HCT116 (cell line): ENCODE data around the gene PDE4D.

Experiments
- CEBPB ChIP-seq: IDR thresholded peaks from 2 replicates; pipeline ENCODE4 v1.6.1; 2012; ENCODE audit warnings: low read depth
- ELF1 ChIP-seq: IDR thresholded peaks from 2 replicates; pipeline ENCODE4 v1.6.1; 2012; ENCODE audit warnings: low read depth, borderline replicate concordance
- EZH2 ChIP-seq: fragments of 200-600 bp; sonication (generic); IDR thresholded peaks from 2 replicates; pipeline ENCODE4 v1.6.1; 2017; ENCODE audit warnings: antibody characterized with exemption, mixed run types
- JUND ChIP-seq: IDR thresholded peaks from 2 replicates; pipeline ENCODE4 v1.6.1; 2012
- POLR2A ChIP-seq: IDR thresholded peaks from 2 replicates; pipeline ENCODE4 v1.7.0; 2011; ENCODE audit warnings: borderline replicate concordance; ENCODE audit not compliant: insufficient read depth, insufficient read length; ENCODE audit errors: extremely low read depth
- RAD21 ChIP-seq: IDR thresholded peaks from 2 replicates; pipeline ENCODE4 v1.6.1; 2012; ENCODE audit warnings: low read depth, mild to moderate bottlenecking
- SIN3A ChIP-seq: IDR thresholded peaks from 2 replicates; pipeline ENCODE4 v1.6.1; 2012; ENCODE audit warnings: low read depth
- SP1 ChIP-seq: IDR thresholded peaks from 2 replicates; pipeline ENCODE4 v1.6.1; 2012; ENCODE audit warnings: low read depth
- YY1 ChIP-seq: IDR thresholded peaks from 2 replicates; pipeline ENCODE4 v1.6.1; 2011; ENCODE audit warnings: low read length, low read depth, moderate library complexity, mild to moderate bottlenecking; ENCODE audit not compliant: insufficient replicate concordance; ENCODE audit errors: extremely low read depth
- ZNF274 ChIP-seq: fragments of 200-500 bp; sonication (Bioruptor generic); IDR thresholded peaks from 2 replicates; pipeline ENCODE4 v1.6.1; 2014; ENCODE audit warnings: mild to moderate bottlenecking, low read depth, low read length, inconsistent platforms
- TF ChIP-seq, protein P1 (sequence below), 3 experiments: fragments of 200-600 bp in 1 of 3; sonication (generic) in 1 of 3; IDR thresholded peaks in 2 of 3; conservative IDR thresholded peaks in 1 of 3; 2 replicates each; pipeline ENCODE4 v1.5.1; 2012 to 2017; ENCODE audit warnings: low read depth in 2 of 3, low read length in 2 of 3, antibody characterized with exemption in 1 of 3, borderline replicate concordance in 1 of 3, control low read depth in 1 of 3, mild to moderate bottlenecking in 1 of 3, mixed read lengths in 1 of 3, mixed run types in 1 of 3, moderate library complexity in 1 of 3; ENCODE audit not compliant: insufficient read depth in 1 of 3
- TF ChIP-seq, protein P2 (sequence below): IDR thresholded peaks from 2 replicates; pipeline ENCODE4 v1.6.1; 2012
- TF ChIP-seq, protein P3 (sequence below): IDR thresholded peaks from 2 replicates; pipeline ENCODE4 v1.6.1; 2011; ENCODE audit warnings: mild to moderate bottlenecking, low read length, moderate library complexity; ENCODE audit not compliant: insufficient replicate concordance; ENCODE audit errors: extremely low read depth

DNA sequence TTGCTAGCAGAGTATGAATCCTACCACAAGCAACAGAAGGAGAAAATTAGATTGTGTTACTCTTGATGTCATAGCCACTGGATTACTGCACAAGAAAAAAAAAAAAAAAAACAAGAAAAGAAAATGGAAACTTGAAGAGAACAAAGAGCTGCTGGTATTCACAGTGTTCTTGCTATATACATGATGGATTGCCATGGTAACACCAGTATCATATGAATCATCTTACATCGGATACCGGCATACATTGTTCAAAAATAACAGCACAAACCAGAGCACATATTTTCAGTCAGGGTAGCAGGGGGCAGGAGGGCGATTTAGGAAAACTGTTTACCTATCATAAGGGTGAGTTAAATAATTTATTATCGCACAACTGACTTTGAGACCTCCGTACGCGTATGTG, 472.9 kb downstream of the PDE4D start:
- TF ChIP-seq, protein P1, sequence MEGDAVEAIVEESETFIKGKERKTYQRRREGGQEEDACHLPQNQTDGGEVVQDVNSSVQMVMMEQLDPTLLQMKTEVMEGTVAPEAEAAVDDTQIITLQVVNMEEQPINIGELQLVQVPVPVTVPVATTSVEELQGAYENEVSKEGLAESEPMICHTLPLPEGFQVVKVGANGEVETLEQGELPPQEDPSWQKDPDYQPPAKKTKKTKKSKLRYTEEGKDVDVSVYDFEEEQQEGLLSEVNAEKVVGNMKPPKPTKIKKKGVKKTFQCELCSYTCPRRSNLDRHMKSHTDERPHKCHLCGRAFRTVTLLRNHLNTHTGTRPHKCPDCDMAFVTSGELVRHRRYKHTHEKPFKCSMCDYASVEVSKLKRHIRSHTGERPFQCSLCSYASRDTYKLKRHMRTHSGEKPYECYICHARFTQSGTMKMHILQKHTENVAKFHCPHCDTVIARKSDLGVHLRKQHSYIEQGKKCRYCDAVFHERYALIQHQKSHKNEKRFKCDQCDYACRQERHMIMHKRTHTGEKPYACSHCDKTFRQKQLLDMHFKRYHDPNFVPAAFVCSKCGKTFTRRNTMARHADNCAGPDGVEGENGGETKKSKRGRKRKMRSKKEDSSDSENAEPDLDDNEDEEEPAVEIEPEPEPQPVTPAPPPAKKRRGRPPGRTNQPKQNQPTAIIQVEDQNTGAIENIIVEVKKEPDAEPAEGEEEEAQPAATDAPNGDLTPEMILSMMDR (IDR thresholded peaks at IDR 0.05 in 2 of 3, conservative IDR thresholded peaks at IDR 0.05 in 1 of 3; ENCODE audit: borderline replicate concordance in 1 of 3, insufficient read depth in 1 of 3, low read depth in 2 of 3, low read length in 2 of 3) = no peak
- TF ChIP-seq, protein P2, sequence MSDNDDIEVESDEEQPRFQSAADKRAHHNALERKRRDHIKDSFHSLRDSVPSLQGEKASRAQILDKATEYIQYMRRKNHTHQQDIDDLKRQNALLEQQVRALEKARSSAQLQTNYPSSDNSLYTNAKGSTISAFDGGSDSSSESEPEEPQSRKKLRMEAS = no peak
- TF ChIP-seq CEBPB = no peak
- no peak for TF ChIP-seq EZH2
- TF ChIP-seq SP1 = no peak
- no peak for TF ChIP-seq ZNF274
- no peak for TF ChIP-seq POLR2A
- no peak for TF ChIP-seq YY1
- TF ChIP-seq, protein P3, sequence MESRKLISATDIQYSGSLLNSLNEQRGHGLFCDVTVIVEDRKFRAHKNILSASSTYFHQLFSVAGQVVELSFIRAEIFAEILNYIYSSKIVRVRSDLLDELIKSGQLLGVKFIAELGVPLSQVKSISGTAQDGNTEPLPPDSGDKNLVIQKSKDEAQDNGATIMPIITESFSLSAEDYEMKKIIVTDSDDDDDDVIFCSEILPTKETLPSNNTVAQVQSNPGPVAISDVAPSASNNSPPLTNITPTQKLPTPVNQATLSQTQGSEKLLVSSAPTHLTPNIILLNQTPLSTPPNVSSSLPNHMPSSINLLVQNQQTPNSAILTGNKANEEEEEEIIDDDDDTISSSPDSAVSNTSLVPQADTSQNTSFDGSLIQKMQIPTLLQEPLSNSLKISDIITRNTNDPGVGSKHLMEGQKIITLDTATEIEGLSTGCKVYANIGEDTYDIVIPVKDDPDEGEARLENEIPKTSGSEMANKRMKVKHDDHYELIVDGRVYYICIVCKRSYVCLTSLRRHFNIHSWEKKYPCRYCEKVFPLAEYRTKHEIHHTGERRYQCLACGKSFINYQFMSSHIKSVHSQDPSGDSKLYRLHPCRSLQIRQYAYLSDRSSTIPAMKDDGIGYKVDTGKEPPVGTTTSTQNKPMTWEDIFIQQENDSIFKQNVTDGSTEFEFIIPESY = no peak
- no peak for TF ChIP-seq RAD21
- no peak for TF ChIP-seq JUND
- TF ChIP-seq ELF1 = no peak
- no peak for TF ChIP-seq SIN3A
